ENCODE results near the gene RTP2.
A peak's percentile ranks its signal among the peaks of the same experiment; 100 is the strongest.
"Not testable (repeated sequence)": the region's sequence is repeated elsewhere in the genome, so short reads cannot be mapped to it uniquely, and the experiment has no call there.

RTP2 gene

GRCh38 chr3:187709155-187709554 is 6.8 kb upstream of the RTP2 start:
- DNase-seq, result no peak

GRCh38 chr3:187708696-187709095 is 6.3 kb upstream of the RTP2 start:
- no peak for DNase-seq

GRCh38 chr3:187706971-187707370 is 4.6 kb upstream of the RTP2 start:
- DNase-seq, result no peak

- DNase-seq, result no peak
These were observed 2.8 kb upstream of the RTP2 start for GRCh38 chr3:187705164-187705563.

GRCh38 chr3:187700249-187700648 is 2.1 kb downstream of the RTP2 start:
- no peak for DNase-seq

- DNase-seq, result no peak
These were observed 3.6 kb downstream of the RTP2 start for GRCh38 chr3:187698499-187699399.

GRCh38 chr3:187696021-187696420 is 6.3 kb downstream of the RTP2 start:
- DNase-seq, result no peak

GRCh38 chr3:187695449-187695848 is 6.9 kb downstream of the RTP2 start:
- no peak for DNase-seq

- no peak for DNase-seq
These were observed 7.6 kb downstream of the RTP2 start for GRCh38 chr3:187694801-187695200.

GRCh38 chr3:187693431-187693830 is 8.9 kb downstream of the RTP2 start:
- DNase-seq, result no peak

- DNase-seq, result no peak
These were observed 12.4 kb downstream of the RTP2 start for GRCh38 chr3:187689984-187690383.

- DNase-seq, result no peak
These were observed 15.6 kb downstream of the RTP2 start for GRCh38 chr3:187686621-187687273.

GRCh38 chr3:187685948-187686347 is 16.4 kb downstream of the RTP2 start:
- DNase-seq, result no peak

- DNase-seq, result no peak
These were observed 17.5 kb downstream of the RTP2 start for GRCh38 chr3:187684880-187685279.

GRCh38 chr3:187684444-187684843 is 17.9 kb downstream of the RTP2 start:
- no peak for DNase-seq

- not testable (repeated sequence) for DNase-seq
These were observed 20.6 kb downstream of the RTP2 start for GRCh38 chr3:187681756-187682155.

- peak; percentile 72 for DNase-seq
These were observed 22.5 kb downstream of the RTP2 start for GRCh38 chr3:187679638-187680396.

GRCh38 chr3:187678726-187679268 is 23.6 kb downstream of the RTP2 start:
- DNase-seq, result peak; percentile 68

- DNase-seq, result no peak
These were observed 24.8 kb downstream of the RTP2 start for GRCh38 chr3:187677604-187678003.

GRCh38 chr3:187673012-187673411 is 29.3 kb downstream of the RTP2 start:
- DNase-seq, result no peak

- DNase-seq, result peak; percentile 26
These were observed 32.5 kb downstream of the RTP2 start, which contains the start of gene SST for GRCh38 chr3:187669675-187670504. Gene SST (minus strand): TSS chr3:187670394. CDS start chr3:187670291, 103 bp downstream.

GRCh38 chr3:187667526-187667925 is 34.8 kb downstream of the RTP2 start:
- no peak for DNase-seq
